Measurements from ENCODE around the gene OR11H6.
"Not testable (repeated sequence)": the region's sequence is repeated elsewhere in the genome, so short reads cannot be mapped to it uniquely, and the experiment has no call there.

Gene OR11H6

DNA sequence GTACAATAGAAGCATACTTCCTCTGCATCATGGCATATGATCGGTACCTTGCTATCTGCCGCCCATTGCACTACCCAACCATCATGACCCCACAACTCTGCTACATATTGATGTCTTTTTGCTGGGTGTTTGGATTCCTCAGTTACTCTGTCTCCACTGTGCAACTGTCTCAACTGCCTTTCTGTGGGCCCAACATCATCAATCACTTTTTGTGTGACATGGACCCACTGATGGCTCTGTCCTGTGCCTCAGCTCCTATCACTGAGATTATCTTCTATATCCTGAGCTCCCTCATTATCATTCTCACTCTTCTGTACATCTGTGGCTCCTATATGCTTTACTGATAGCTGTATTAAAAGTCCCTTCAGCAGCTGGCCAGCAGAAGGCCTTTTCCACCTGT lies 13.9 kb upstream of the OR11H6 start:
- H3K36me3 ChIP-seq (ENCODE audit: insufficient read depth, low read length): no peaks in the 10 kb centered on the region
- H3K9me3 ChIP-seq (ENCODE audit: control insufficient read depth, insufficient read depth, low read length): no peaks in the 10 kb centered on the region; the same call in 1 of the 2 replicates
- H3K9ac ChIP-seq (ENCODE audit: low read depth, low read length): no peak overlapping the region
- no peaks in the 10 kb centered on the region for H3K4me1 ChIP-seq (ENCODE audit: insufficient read depth, low read length)

DNA sequence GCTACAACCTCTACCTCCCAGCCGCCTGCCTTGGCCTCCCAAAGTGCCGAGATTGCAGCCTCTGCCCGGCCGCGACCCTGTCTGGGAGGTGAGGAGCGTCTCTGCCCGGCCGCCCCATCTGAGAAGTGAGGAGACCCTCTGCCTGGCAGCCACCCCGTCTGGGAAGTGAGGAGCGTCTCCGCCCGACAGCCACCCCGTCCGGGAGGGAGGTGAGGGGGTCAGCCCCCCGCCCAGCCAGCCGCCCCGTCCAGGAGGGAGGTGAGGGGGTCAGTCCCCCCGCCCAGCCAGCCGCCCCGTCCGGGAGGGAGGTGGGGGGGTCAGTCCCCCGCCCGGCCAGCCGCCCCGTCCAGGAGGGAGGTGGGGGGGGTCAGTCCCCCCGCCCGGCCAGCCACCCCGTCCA lies 11.1 kb upstream of the OR11H6 start:
- not testable (repeated sequence) for H3K36me3 ChIP-seq (ENCODE audit: insufficient read depth, low read length); H3K4me1 ChIP-seq (ENCODE audit: insufficient read depth, low read length); H3K9ac ChIP-seq (ENCODE audit: low read depth, low read length); H3K9me3 ChIP-seq (ENCODE audit: control insufficient read depth, insufficient read depth, low read length)

DNA sequence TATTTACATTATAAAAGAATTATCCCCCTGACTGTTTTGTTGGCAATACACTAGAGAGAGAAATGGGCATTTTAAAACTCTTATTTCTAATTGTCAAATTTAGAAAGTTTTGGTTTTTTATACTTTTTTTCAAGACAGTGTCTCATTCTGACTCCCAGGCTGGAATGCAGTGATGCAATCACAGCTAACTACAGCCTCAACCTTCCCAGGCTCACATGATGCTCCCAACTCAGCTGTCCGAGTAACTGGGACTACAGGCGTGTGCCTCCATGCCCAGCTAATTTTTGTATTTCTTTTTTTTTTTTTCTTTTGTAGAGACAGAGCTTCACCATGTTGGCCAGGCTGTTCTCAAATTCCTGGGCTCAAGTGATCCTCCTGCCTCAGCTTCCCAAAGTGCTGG lies 8.3 kb upstream of the OR11H6 start:
- H3K36me3 ChIP-seq (ENCODE audit: insufficient read depth, low read length): no peaks in the 10 kb centered on the region

DNA sequence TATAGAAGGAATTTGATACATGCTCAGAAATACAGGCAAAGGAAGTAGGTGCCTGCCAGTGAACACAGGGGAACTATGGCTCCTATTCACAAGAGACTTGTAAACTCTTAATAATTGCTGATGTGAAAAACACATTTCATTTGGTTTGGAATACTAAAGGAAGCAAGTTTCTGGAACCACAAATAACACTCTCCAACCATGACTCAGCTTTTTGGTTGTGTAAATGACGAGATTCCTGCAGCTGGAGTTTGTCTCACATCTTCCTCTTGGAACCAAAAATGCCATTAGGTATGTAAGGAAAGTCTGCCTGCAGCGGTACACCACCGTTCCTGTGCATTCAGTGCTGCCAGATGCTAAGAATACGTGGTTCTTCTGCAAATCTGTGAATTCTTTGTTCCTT lies 4.5 kb upstream of the OR11H6 start:
- Histone ChIP-seq H3K9ac (ENCODE audit: low read depth, low read length) (no peak overlapping the region), H3K36me3 (ENCODE audit: insufficient read depth, low read length) (no peaks in the 10 kb centered on the region), H3K9me3 (ENCODE audit: control insufficient read depth, insufficient read depth, low read length) (no peaks in the 10 kb centered on the region), H3K4me1 (ENCODE audit: insufficient read depth, low read length) (peaks cover 9% of the 10 kb centered on the region)

More for the DNA sequence above, 8.3 kb upstream of the OR11H6 start:
- Histone ChIP-seq H3K9ac (ENCODE audit: low read depth, low read length) (no peak overlapping the region), H3K4me1 (ENCODE audit: insufficient read depth, low read length) (peaks cover 9% of the 10 kb centered on the region), H3K9me3 (ENCODE audit: control insufficient read depth, insufficient read depth, low read length) (no peaks in the 10 kb centered on the region)

DNA sequence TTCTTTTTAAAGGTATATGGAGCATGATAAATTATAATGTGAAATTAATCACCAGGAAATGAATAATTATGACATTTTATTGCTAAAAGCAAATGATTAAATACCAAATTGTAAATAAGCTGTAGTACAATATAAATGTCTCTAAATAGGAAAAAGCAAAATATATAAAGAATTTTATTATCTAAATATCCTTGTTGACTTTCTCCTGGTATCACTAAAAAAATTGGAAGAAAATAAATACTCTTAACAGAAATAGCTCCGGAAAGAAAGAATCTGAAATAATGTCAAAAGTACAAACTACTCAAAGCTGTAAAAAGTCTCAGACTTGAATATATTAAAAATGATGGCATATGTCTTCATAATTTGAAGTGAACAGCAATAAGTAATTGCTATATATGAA lies 5.2 kb downstream of the OR11H6 start, which contains the start of gene OR11H7:
Gene OR11H7, plus strand, starts transcription at position 301 of the 400 bp plus-strand sequence.
- Histone ChIP-seq H3K9me3 (ENCODE audit: control insufficient read depth, insufficient read depth, low read length) (no peaks in the 10 kb centered on the region), H3K9ac (ENCODE audit: low read depth, low read length) (no peak within 1 kb of the TSS), H3K36me3 (ENCODE audit: insufficient read depth, low read length) (no peaks in the 10 kb centered on the region), H3K4me1 (ENCODE audit: insufficient read depth, low read length) (no peaks in the 10 kb centered on the region)

DNA sequence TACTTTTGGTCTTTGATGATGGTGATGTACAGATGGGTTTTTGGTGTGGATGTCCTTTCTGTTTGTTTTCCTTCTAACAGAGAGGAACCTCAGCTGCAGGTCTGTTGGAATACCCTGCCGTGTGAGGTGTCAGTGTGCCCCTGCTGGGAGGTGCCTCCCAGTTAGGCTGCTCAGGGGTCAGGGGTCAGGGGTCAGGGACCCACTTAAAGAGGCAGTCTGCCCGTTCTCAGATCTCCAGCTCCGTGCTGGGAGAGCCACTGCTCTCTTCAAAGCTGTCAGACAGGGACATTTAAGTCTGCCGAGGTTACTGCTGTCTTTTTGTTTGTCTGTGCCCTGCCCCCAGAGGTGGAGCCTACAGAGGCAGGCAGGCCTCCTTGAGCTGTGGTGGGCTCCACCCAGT lies 11.9 kb downstream of the OR11H6 start:
- H3K9ac ChIP-seq (ENCODE audit: low read depth, low read length); H3K9me3 ChIP-seq (ENCODE audit: control insufficient read depth, insufficient read depth, low read length); H3K4me1 ChIP-seq (ENCODE audit: insufficient read depth, low read length); H3K36me3 ChIP-seq (ENCODE audit: insufficient read depth, low read length): not testable (repeated sequence)

DNA sequence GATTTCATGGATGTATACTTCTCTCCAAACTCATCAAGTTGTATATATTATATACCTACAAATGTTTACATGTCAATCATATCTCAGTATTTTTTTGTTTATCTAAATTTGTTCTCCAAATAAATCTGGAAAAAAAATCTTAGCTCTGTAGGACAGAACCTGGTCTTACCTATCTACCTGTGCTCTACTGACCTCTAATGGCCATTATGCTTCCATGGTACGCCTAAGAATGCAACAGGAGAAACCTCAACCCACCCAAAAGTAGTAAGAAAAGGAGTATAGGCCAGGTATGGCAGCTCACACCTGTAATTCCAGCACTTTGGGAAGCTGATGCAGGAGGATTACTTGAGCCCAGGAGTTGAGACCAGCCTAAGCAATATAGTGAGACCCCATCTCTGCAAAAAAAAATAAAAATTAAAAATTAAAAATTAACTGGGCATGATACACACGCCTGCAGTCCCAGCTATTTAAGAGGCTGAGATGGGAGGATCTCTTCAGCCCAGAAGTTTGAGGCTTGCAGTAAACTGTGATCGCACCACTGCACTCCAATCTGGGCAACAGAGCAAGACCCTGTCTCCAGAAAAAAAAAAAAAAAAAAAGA lies 24.2 kb downstream of the OR11H6 start:
- no peaks in the 10 kb centered on the region for H3K4me1 ChIP-seq (ENCODE audit: insufficient read depth, low read length)
- H3K9ac ChIP-seq (ENCODE audit: low read depth, low read length): no peak overlapping the region
- no peaks in the 10 kb centered on the region for H3K9me3 ChIP-seq (ENCODE audit: control insufficient read depth, insufficient read depth, low read length)
- H3K36me3 ChIP-seq (ENCODE audit: insufficient read depth, low read length): no peaks in the 10 kb centered on the region

DNA sequence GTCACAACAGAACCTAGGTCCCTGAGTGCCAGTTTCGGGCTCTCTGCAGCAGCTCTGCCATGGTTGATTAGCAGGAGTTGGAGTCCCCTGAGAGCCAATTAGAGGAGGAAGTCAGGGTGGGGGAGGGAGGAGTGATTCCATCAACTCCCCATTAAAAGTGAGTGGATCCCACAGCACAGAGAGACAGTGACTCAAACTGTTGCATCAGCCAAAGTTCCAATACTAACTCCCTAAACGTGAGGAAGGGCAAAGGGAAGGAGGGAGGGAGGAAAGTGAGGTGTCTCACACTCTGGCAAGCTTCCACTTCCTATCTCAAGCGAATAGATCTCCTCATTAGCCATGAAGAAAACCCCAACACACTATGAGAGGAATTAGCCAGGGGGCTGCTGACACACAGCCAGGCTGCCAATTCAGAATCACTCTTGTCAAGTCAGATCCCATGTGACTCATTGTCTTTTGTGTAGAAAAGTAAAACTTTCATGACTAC lies 39.2 kb downstream of the OR11H6 start:
- H3K9me3 ChIP-seq (ENCODE audit: control insufficient read depth, insufficient read depth, low read length): no peaks in the 10 kb centered on the region
- H3K36me3 ChIP-seq (ENCODE audit: insufficient read depth, low read length): no peaks in the 10 kb centered on the region
- H3K4me1 ChIP-seq (ENCODE audit: insufficient read depth, low read length): peaks cover 12% of the 10 kb centered on the region
- no peak overlapping the region for H3K9ac ChIP-seq (ENCODE audit: low read depth, low read length)

DNA sequence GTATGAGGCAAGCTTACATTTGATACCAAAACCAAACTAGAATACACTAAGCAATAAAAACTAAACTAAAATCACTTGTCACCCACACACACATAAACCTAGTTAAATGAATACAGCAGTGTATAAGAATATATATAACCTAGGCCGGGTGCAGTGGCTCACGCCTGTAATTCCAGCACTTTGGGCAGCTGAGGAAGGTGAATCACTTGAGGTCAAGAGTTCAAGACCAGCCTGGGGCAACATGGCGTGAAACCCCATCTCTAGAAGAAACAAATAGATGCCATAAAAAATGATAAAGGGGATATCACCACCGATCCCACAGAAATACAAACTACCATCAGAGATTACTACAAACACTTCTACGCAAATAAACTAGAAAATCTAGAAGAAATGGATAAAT lies 40.9 kb downstream of the OR11H6 start:
- not testable (repeated sequence) for H3K9me3 ChIP-seq (ENCODE audit: control insufficient read depth, insufficient read depth, low read length); H3K9ac ChIP-seq (ENCODE audit: low read depth, low read length); H3K36me3 ChIP-seq (ENCODE audit: insufficient read depth, low read length)
- peaks cover 12% of the 10 kb centered on the region for H3K4me1 ChIP-seq (ENCODE audit: insufficient read depth, low read length)

DNA sequence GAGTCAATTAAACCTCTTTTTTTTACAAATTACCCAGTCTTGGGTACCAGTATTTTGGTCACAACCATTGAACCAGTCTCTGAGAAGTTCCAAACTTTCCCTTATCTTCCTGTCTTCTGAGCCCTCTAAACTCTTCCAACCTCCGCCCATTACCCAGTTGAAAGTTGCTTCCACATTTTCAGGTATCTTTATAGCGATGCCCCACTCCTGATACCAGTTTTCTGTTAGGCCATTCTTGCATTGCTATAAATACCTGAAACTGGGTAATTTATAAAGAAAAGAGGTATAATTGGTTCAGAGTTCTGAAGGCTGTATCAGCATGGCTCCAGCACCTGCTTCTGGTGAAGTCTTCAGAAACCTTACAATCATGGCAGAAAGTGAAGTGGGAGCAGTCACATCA lies 50.6 kb downstream of the OR11H6 start:
- peaks cover 12% of the 10 kb centered on the region for H3K9me3 ChIP-seq (ENCODE audit: control insufficient read depth, insufficient read depth, low read length)
- H3K9ac ChIP-seq (ENCODE audit: low read depth, low read length): no peak overlapping the region
- peaks cover 4% of the 10 kb centered on the region; the same call in 1 of the 2 replicates for H3K36me3 ChIP-seq (ENCODE audit: insufficient read depth, low read length)
- H3K4me1 ChIP-seq (ENCODE audit: insufficient read depth, low read length): no peaks in the 10 kb centered on the region
